Suprapubic skin (tissue), 4 donors: Measurements from ENCODE around the gene TMEM98. TPM values are rescaled to one million over a fixed set of nuclear protein-coding genes. Genes with fewer than 3 reads are reported as not detected.
"Not testable (repeated sequence)": the region's sequence is repeated elsewhere in the genome, so short reads cannot be mapped to it uniquely, and the experiment has no call there.

Source experiments
- DNase-seq, 2 donors: peaks; one replicate each; pipeline ENCODE4 v3.0.0-alpha.2; 2019; ENCODE audit warnings: low spot score in 2 of 2
- H3K27ac ChIP-seq: fragments of 200-600 bp; sonication (generic); one replicate; pipeline ENCODE4 v1.5.1; 2019
- H3K27me3 ChIP-seq: fragments of 200-600 bp; sonication (generic); one replicate; pipeline ENCODE4 v1.5.1; 2019
- H3K36me3 ChIP-seq: fragments of 200-600 bp; sonication (generic); one replicate; pipeline ENCODE4 v1.5.1; 2019
- H3K4me1 ChIP-seq: fragments of 200-600 bp; sonication (generic); one replicate; pipeline ENCODE4 v1.5.1; 2019
- H3K4me3 ChIP-seq: fragments of 200-600 bp; sonication (generic); one replicate; pipeline ENCODE4 v1.5.1; 2019; ENCODE audit warnings: mild to moderate bottlenecking
- H3K9me3 ChIP-seq: fragments of 200-600 bp; sonication (generic); one replicate; pipeline ENCODE4 v1.5.1; 2019
- EP300 ChIP-seq: sonication (generic); formaldehyde crosslinking; IDR thresholded peaks from one replicate; pipeline ENCODE4 v1.6.1; 2017; ENCODE audit warnings: antibody characterized with exemption
- POLR2A ChIP-seq, 2 donors: fragments of 450-650 bp; IDR thresholded peaks; one replicate each; pipeline ENCODE4 v1.6.1; 2017; ENCODE audit warnings: antibody characterized with exemption in 2 of 2, mild to moderate bottlenecking in 2 of 2, moderate library complexity in 2 of 2
- POLR2AphosphoS5 ChIP-seq, 3 donors: sonication (generic); formaldehyde crosslinking; IDR thresholded peaks; one replicate each; pipeline ENCODE4 v1.6.1; 2017; ENCODE audit warnings: antibody characterized with exemption in 3 of 3
- WGBS: methylation state at CpG from one replicate; pipeline ENCODE4 v1.1.5; 2018; 5-methylcytosine and 5-hydroxymethylcytosine counted together
- total RNA-seq, 4 donors: library from RNA; depleted of rRNA; stranded (reverse); fragments of >200 nt; gene quantifications; one replicate each; pipeline ENCODE4 v1.1.0, GENCODE V29; 2016
- TF ChIP-seq, protein P1 (sequence below), 2 donors: fragments of 200-600 bp in 1 of 2; fragments of 450-650 bp in 1 of 2; sonication (generic) in 1 of 2; IDR thresholded peaks; one replicate each; pipeline ENCODE4 v1.5.1; 2016 to 2019; ENCODE audit warnings: antibody characterized with exemption in 2 of 2, mild to moderate bottlenecking in 1 of 2, moderate library complexity in 1 of 2

The TMEM98 gene
- total RNA-seq, 4 donors from 2014 or later, result 17.7 to 31.3 (median 30.3) TPM

DNA sequence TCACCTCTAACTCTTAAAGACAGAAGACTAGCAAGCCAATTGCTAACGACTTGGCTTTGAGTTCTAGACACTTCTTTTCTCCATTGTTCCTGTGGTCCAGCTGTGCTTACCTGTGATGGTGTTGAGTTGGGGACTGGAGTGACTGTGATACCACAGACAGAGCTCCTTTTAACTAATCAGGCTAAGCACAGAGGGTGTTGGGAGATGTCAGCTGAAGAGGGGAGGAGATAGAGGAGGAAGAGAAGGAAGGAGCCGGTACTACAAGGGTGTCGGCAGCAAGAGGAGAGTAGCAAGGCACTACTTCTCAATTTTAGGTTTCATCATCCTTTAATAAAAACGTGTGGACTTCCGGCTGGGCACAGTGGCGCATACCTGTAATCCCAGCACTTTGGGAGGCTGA, 45.9 kb upstream of the TMEM98 start:
- WGBS, result 74% methylated on average over 6 of the region's 6 CpGs
- H3K9me3 ChIP-seq, result no peaks in the 10 kb centered on the region
- H3K4me3 ChIP-seq, result no peak overlapping the region
- no peaks in the 10 kb centered on the region for H3K36me3 ChIP-seq
- peaks cover 13% of the 10 kb centered on the region for H3K4me1 ChIP-seq
- H3K27ac ChIP-seq, result no peak overlapping the region
- no peak for TF ChIP-seq POLR2A (IDR thresholded peaks at IDR 0.05)
- no peak for TF ChIP-seq POLR2AphosphoS5 (IDR thresholded peaks at IDR 0.05)
- TF ChIP-seq EP300, result no peak
- TF ChIP-seq, protein P1, sequence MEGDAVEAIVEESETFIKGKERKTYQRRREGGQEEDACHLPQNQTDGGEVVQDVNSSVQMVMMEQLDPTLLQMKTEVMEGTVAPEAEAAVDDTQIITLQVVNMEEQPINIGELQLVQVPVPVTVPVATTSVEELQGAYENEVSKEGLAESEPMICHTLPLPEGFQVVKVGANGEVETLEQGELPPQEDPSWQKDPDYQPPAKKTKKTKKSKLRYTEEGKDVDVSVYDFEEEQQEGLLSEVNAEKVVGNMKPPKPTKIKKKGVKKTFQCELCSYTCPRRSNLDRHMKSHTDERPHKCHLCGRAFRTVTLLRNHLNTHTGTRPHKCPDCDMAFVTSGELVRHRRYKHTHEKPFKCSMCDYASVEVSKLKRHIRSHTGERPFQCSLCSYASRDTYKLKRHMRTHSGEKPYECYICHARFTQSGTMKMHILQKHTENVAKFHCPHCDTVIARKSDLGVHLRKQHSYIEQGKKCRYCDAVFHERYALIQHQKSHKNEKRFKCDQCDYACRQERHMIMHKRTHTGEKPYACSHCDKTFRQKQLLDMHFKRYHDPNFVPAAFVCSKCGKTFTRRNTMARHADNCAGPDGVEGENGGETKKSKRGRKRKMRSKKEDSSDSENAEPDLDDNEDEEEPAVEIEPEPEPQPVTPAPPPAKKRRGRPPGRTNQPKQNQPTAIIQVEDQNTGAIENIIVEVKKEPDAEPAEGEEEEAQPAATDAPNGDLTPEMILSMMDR (IDR thresholded peaks at IDR 0.05), result no peak
- no peak for DNase-seq
- peaks cover 5% of the 10 kb centered on the region for H3K27me3 ChIP-seq

DNA sequence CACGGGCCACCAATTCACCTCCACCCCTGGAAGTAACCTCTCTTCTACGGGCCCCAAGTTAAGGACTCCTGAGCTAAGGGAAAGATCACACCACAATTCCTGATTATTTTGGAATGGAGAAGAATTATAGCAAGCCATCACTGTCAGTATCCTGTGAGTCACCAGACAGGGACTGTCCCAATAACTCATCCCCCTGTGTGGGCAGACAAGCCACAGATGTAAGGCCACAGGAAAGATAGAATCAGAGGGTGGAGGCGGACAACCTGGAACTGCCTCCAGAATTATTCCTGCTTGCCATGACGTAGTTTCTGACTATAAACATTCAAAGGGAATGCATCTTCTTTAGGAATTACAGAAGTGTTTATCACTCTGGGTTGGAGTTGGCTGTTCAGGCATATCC, 45.2 kb upstream of the TMEM98 start:
- WGBS, result 70% methylated on average over 4 of the region's 4 CpGs
- Histone ChIP-seq H3K4me1 (peaks cover 8% of the 10 kb centered on the region), H3K36me3 (no peaks in the 10 kb centered on the region), H3K27ac (no peak overlapping the region), H3K9me3 (no peaks in the 10 kb centered on the region), H3K27me3 (peaks cover 5% of the 10 kb centered on the region), H3K4me3 (no peak overlapping the region)
- no peak for DNase-seq
- TF ChIP-seq POLR2AphosphoS5 (IDR thresholded peaks at IDR 0.05) (no peak), POLR2A (IDR thresholded peaks at IDR 0.05) (no peak), EP300 (no peak)

DNA sequence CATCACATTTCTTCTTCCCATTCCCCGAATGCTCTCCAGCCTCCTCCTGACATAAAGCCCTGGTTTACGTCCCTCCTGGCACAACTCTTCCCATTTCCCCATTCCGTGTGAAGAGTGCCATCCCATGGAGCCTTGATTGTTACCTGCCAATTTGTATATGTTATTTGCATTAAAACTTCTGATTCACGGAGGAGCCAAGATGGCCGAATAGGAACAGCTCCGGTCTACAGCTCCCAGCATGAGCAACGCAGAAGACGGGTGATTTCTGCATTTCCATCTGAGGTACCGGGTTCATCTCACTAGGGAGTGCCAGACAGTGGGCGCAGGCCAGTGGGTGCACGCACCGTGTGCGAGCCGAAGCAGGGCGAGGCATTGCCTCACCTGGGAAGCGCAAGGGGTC, 41.0 kb upstream of the TMEM98 start:
- H3K4me3 ChIP-seq, DNase-seq, H3K36me3 ChIP-seq, H3K4me1 ChIP-seq, H3K27ac ChIP-seq, H3K27me3 ChIP-seq, H3K9me3 ChIP-seq: not testable (repeated sequence)
- WGBS, result 91% methylated on average over 8 of the region's 16 CpGs

DNA sequence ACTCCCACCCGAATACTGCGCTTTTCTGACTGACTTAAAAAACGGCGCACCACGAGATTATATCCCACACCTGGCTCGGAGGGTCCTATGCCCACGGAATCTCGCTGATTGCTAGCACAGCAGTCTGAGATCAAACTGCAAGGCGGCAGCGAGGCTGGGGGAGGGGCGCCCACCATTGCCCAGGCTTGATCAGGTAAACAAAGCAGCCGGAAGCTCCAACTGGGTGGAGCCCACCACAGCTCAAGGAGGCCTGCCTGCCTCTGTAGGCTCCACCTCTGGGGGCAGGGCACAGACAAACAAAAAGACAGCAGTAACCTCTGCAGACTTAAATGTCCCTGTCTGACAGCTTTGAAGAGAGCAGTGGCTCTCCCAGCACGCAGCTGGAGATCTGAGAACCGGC, 40.5 kb upstream of the TMEM98 start:
- H3K4me1 ChIP-seq, H3K27me3 ChIP-seq, H3K36me3 ChIP-seq, DNase-seq, H3K27ac ChIP-seq, H3K4me3 ChIP-seq, H3K9me3 ChIP-seq: not testable (repeated sequence)
- WGBS, result no CpG with 5 or more reads among the region's 14 CpGs

DNA sequence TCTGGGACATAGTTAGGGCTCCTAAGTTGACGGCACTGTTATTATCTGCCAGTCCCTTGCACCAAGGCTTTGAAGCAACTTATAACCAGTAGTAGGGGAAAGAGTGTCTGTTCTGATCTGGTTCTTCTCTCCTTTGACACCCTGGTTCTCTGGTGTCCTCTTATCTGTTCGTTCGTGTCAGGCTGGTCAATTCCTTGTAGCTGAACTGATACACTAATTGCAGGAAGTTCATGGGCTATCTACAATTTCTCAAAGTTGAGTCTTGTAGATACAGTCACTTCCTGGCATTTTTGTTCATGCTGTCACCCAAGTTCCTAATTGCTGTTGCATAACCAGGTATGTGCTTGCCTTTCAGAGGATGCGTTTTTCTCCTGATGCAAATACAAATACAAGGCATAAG, 33.7 kb upstream of the TMEM98 start:
- Histone ChIP-seq H3K4me1 (peaks cover 12% of the 10 kb centered on the region), H3K9me3 (no peaks in the 10 kb centered on the region), H3K27me3 (no peaks in the 10 kb centered on the region), H3K36me3 (no peaks in the 10 kb centered on the region), H3K27ac (no peak overlapping the region), H3K4me3 (no peak overlapping the region)
- TF ChIP-seq POLR2A (IDR thresholded peaks at IDR 0.05) (no peak), EP300 (no peak), POLR2AphosphoS5 (IDR thresholded peaks at IDR 0.05) (no peak)
- TF ChIP-seq, protein P1 (IDR thresholded peaks at IDR 0.05), result no peak
- DNase-seq, result no peak
- 73% methylated on average over 4 of the region's 4 CpGs for WGBS

DNA sequence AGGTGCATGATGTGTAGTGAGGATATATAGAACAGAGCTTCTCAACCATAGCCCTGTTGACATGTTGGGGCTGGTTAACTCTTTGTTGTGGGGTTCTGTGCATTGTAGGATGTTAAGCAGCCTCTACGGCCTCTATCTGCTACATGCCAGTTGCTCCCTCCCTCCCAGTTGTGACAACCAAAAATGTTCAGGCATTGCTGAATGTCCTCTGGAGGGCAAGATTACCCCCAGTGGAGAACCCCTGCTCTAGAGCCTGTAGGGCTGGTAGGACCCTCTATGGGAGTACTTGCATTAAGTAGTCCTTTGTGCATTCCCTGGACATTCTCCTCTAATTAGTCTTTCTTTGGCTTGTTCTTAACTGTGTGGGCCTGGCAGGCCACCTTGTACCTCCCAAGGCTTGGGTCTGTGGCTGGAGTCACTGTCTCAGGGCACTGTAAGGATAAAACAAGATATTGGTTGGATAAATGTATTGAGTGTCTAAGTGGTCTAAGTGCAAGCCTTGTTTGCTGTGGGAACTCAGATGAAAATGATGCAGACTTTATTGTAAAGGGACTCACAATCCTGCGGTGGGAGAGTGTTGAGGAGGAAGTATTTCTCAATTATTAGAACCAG, 31.2 kb upstream of the TMEM98 start:
- Histone ChIP-seq H3K4me1 (peaks cover 12% of the 10 kb centered on the region), H3K27ac (no peak overlapping the region), H3K27me3 (no peaks in the 10 kb centered on the region), H3K4me3 (no peak overlapping the region), H3K9me3 (no peaks in the 10 kb centered on the region), H3K36me3 (no peaks in the 10 kb centered on the region)
- no peak for DNase-seq
- 74% methylated on average over 2 of the region's 2 CpGs for WGBS
- TF ChIP-seq, protein P1 (IDR thresholded peaks at IDR 0.05), result no peak
- TF ChIP-seq POLR2AphosphoS5 (IDR thresholded peaks at IDR 0.05) (no peak), EP300 (no peak), POLR2A (IDR thresholded peaks at IDR 0.05) (no peak)
